ENCODE measurements around the gene PSEN2. TPM values are rescaled to one million over a fixed set of nuclear protein-coding genes. Genes with fewer than 3 reads are reported as not detected.

PSEN2 gene
- total RNA-seq, 1 donor from 2014 or later, result 18.8 TPM

DNA sequence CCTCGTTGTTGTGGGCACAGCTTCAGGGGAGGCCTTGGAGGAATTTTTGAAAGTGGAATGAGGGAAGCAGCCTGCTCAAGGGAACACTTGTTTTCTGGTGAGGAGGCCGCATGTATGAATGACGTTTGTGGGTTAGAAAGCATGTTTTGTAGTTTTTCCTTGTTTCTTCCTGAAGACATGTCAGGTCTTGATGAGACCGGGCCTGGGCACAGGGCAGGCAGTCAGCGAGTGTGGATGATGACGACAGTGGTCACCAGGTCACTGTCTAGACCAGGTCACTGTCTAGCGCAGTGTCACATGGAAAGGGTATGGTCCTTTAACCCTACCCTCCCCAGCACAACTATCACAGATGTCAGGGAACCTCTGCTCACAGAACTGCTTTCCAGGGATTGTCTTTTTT lies 7.3 kb downstream of the PSEN2 start:
- Mint-ChIP-seq H3K9me3 (ENCODE audit: unreplicated experiment) (no peaks in the 10 kb centered on the region), H3K4me3 (ENCODE audit: unreplicated experiment) (no peak overlapping the region), H3K27me3 (ENCODE audit: unreplicated experiment) (no peaks in the 10 kb centered on the region), H3K36me3 (ENCODE audit: unreplicated experiment) (peaks cover 31% of the 10 kb centered on the region), H3K27ac (ENCODE audit: unreplicated experiment) (no peak overlapping the region), H3K4me1 (ENCODE audit: unreplicated experiment) (peaks cover 2% of the 10 kb centered on the region)
- TF ChIP-seq, protein P1, sequence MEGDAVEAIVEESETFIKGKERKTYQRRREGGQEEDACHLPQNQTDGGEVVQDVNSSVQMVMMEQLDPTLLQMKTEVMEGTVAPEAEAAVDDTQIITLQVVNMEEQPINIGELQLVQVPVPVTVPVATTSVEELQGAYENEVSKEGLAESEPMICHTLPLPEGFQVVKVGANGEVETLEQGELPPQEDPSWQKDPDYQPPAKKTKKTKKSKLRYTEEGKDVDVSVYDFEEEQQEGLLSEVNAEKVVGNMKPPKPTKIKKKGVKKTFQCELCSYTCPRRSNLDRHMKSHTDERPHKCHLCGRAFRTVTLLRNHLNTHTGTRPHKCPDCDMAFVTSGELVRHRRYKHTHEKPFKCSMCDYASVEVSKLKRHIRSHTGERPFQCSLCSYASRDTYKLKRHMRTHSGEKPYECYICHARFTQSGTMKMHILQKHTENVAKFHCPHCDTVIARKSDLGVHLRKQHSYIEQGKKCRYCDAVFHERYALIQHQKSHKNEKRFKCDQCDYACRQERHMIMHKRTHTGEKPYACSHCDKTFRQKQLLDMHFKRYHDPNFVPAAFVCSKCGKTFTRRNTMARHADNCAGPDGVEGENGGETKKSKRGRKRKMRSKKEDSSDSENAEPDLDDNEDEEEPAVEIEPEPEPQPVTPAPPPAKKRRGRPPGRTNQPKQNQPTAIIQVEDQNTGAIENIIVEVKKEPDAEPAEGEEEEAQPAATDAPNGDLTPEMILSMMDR (IDR thresholded peaks at IDR 0.05), result no peak
- DNase-seq (ENCODE audit: extremely low spot score, unreplicated experiment), result no peak

DNA sequence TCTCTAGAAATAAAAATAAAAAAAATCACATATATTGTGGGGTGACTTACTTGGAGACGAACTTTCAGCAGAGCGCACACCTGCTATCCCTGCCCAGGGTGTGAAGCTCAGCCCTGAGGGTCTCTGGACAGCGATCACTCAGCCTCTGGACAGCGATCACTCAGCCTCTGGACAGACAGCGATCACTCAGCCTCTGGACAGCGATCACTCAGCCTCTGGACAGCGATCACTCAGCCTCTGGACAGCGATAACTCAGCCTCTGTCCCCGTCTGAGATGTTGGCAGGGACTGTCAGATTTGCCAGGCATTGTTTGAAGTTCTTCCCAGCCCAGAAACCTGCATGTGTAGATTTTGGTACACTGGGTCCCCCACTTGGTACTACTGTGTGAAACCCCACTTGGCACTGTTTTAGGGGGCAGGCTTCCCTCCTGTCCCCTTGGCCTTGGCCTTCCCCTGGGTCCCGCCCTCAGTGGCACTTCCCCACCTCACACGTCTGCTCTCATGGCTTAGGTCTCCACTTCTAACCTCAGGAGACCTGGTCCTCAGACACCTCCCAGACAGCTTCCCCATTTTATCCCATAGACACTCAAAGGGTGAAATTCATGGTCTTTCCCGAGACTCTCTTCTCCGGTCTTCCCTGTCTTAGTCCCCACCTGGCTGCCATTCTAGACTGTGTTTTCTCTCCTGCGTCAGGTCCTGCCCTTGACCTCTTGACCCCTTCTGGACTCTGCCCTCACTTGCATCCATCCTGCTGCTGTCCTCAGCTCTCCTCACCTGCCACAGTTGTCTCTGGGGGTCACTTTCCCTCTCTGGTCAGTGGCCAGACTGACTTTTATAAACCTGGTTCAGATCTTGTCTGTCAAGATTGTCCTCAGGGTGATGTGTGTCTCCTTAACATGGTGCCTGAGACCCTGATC lies 10.2 kb downstream of the PSEN2 start:
- H3K4me3 Mint-ChIP-seq (ENCODE audit: unreplicated experiment), result no peak overlapping the region
- H3K36me3 Mint-ChIP-seq (ENCODE audit: unreplicated experiment), result peaks cover 39% of the 10 kb centered on the region
- DNase-seq (ENCODE audit: extremely low spot score, unreplicated experiment), result no peak
- no peaks in the 10 kb centered on the region for H3K9me3 Mint-ChIP-seq (ENCODE audit: unreplicated experiment)
- H3K27me3 Mint-ChIP-seq (ENCODE audit: unreplicated experiment), result no peaks in the 10 kb centered on the region
- TF ChIP-seq, protein P1 (IDR thresholded peaks at IDR 0.05), result no peak
- peaks cover 10% of the 10 kb centered on the region for H3K4me1 Mint-ChIP-seq (ENCODE audit: unreplicated experiment)
- H3K27ac Mint-ChIP-seq (ENCODE audit: unreplicated experiment), result no peak overlapping the region

DNA sequence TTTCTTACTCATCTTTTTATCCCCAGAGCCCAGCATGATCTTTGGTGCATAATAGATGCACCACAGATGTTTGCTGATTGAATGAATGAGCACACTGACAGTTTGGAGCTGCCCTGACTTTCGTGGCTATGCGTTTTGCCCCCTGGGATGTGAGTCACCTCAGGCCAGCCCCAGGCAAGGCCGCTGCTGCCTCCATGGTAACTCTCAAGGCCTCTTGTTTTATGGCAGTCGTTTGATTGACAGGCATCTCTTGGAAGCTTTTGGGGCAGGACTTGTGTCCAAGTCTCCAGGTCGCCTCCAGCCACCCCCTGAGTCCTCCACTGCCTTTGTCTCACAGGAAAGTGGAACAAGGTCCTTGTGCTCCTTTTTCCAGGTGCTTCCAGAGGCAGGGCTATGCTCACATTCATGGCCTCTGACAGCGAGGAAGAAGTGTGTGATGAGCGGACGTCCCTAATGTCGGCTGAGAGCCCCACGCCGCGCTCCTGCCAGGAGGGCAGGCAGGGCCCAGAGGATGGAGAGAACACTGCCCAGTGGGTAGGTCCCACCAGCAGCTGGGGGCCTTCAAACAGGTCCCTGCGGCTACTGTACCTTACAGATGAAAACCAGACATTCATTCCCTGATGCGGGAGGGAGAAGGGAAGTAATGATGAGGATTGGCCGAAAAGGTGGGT lies 11.2 kb downstream of the PSEN2 start:
- Mint-ChIP-seq H3K9me3 (ENCODE audit: unreplicated experiment) (no peaks in the 10 kb centered on the region), H3K4me1 (ENCODE audit: unreplicated experiment) (peaks cover 10% of the 10 kb centered on the region), H3K4me3 (ENCODE audit: unreplicated experiment) (no peak overlapping the region), H3K36me3 (ENCODE audit: unreplicated experiment) (peaks cover 44% of the 10 kb centered on the region), H3K27me3 (ENCODE audit: unreplicated experiment) (no peaks in the 10 kb centered on the region), H3K27ac (ENCODE audit: unreplicated experiment) (no peak overlapping the region)
- TF ChIP-seq, protein P1 (IDR thresholded peaks at IDR 0.05), result no peak
- no peak for DNase-seq (ENCODE audit: extremely low spot score, unreplicated experiment)

DNA sequence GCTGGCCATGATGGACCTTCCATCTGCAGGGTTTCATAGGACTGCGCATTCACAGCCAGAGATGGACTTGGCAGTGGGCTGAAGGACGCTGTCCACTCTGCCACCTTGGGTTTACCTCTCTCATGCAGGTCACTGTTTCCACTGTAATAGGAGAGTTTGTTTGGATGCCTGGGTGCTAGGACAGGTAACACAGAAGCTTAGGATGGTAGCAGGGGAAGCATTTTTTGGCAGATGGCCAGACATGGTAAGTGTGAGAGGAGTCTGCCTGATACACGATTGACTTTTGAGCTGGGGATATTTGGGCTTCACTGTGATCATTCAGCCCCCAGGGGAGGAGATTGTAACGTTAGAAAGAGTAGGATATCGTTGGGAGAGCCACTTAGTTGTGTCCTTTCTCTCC lies 11.8 kb downstream of the PSEN2 start:
- H3K27me3 Mint-ChIP-seq (ENCODE audit: unreplicated experiment), result no peaks in the 10 kb centered on the region
- H3K4me3 Mint-ChIP-seq (ENCODE audit: unreplicated experiment), result no peak overlapping the region
- H3K36me3 Mint-ChIP-seq (ENCODE audit: unreplicated experiment), result peaks cover 41% of the 10 kb centered on the region
- peaks cover 10% of the 10 kb centered on the region for H3K4me1 Mint-ChIP-seq (ENCODE audit: unreplicated experiment)
- no peak for DNase-seq (ENCODE audit: extremely low spot score, unreplicated experiment)
- TF ChIP-seq, protein P1 (IDR thresholded peaks at IDR 0.05), result no peak
- no peak overlapping the region for H3K27ac Mint-ChIP-seq (ENCODE audit: unreplicated experiment)
- H3K9me3 Mint-ChIP-seq (ENCODE audit: unreplicated experiment), result no peaks in the 10 kb centered on the region
